Measurements from ENCODE around the gene LCTL.

Gene LCTL

DNA sequence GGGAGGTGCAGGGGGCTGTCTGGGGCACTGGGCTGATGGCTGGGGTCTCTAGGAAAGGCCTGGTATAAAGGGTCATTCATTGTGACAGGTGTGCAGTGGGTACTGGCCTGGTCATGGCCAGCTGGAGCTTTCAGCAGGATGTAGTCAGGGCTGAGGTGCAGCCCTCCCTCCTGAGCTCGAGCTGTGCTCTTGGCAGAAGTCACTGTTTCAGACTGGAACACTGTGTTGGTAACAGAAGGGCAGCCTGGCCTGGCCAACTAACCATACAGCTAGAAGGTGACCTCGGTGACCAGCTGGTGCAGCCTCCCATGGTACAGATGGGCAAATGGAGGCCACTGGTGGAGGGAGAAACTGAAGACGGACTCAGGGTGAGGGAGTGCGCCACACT, 34.4 kb upstream of the LCTL start:
- H3K9me3 ChIP-seq (ENCODE audit: control insufficient read depth, insufficient read depth, low read depth, low read length): no peaks in the 10 kb centered on the region
- H3K4me1 ChIP-seq (ENCODE audit: control insufficient read depth, insufficient read depth, low read length): peaks cover 3% of the 10 kb centered on the region; the same call in 1 of the 2 replicates
- no peaks in the 10 kb centered on the region for H3K27me3 ChIP-seq (ENCODE audit: control insufficient read depth, insufficient read depth, low read length)
- H3K4me3 ChIP-seq (ENCODE audit: low read depth, low read length): no peak overlapping the region
- no peak overlapping the region for H3K9ac ChIP-seq (ENCODE audit: low read length)
- H3K36me3 ChIP-seq (ENCODE audit: control insufficient read depth, insufficient read depth, low read length): no peaks in the 10 kb centered on the region
- no peak overlapping the region for H3K27ac ChIP-seq (ENCODE audit: low read depth, low read length)

- no peaks in the 10 kb centered on the region for H3K9me3 ChIP-seq (ENCODE audit: control insufficient read depth, insufficient read depth, low read depth, low read length)
- no peaks in the 10 kb centered on the region for H3K36me3 ChIP-seq (ENCODE audit: control insufficient read depth, insufficient read depth, low read length)
- no peak overlapping the region for H3K4me3 ChIP-seq (ENCODE audit: low read depth, low read length)
- no peak overlapping the region for H3K27ac ChIP-seq (ENCODE audit: low read depth, low read length)
- H3K9ac ChIP-seq (ENCODE audit: low read length): no peak overlapping the region
- no peaks in the 10 kb centered on the region for H3K27me3 ChIP-seq (ENCODE audit: control insufficient read depth, insufficient read depth, low read length)
- H3K4me1 ChIP-seq (ENCODE audit: control insufficient read depth, insufficient read depth, low read length): peaks cover 3% of the 10 kb centered on the region; the same call in 1 of the 2 replicates
Measured at GRCh38 chr15:66599536-66600239, 33.9 kb upstream of the LCTL start.

DNA sequence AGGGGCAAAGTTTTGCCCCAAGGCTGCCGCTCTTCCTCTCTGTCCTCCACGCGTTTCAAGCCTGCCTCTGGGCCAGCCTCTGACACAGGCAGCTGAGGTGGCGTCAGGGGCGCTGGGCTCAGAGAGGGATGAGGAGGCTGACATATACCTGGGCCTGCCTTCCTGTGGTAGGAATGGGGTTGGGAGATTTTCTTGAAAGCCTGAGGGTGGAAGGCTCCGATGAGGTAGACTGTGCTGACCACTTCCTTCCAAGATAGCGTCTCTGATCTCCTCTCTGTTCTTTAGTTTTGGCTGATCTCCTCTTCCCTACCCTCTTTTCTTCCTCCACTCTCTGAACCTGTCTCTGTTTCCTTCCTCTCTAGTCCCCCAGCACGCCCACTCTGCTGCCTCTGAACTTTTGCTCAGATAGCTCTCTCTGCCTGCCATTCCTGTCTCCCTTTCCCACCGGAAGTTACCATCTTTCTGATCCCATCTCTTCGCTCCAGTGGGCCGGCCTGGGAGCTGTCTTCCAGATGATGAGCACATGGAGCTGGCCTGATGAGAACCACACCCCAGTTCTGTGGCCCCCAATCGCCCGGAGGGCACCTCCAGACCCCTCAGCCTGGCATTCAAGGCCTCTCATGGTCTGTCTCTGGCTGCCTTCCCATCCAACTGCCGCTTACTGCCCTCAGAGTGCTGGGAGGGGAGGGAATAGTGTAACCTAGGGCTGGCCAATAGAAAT, 32.5 kb upstream of the LCTL start:
- Histone ChIP-seq H3K27me3 (ENCODE audit: control insufficient read depth, insufficient read depth, low read length) (no peaks in the 10 kb centered on the region), H3K27ac (ENCODE audit: low read depth, low read length) (no peak overlapping the region), H3K9ac (ENCODE audit: low read length) (no peak overlapping the region), H3K4me3 (ENCODE audit: low read depth, low read length) (no peak overlapping the region), H3K36me3 (ENCODE audit: control insufficient read depth, insufficient read depth, low read length) (no peaks in the 10 kb centered on the region), H3K9me3 (ENCODE audit: control insufficient read depth, insufficient read depth, low read depth, low read length) (no peaks in the 10 kb centered on the region), H3K4me1 (ENCODE audit: control insufficient read depth, insufficient read depth, low read length) (peaks cover 8% of the 10 kb centered on the region; the same call in 1 of the 2 replicates)

DNA sequence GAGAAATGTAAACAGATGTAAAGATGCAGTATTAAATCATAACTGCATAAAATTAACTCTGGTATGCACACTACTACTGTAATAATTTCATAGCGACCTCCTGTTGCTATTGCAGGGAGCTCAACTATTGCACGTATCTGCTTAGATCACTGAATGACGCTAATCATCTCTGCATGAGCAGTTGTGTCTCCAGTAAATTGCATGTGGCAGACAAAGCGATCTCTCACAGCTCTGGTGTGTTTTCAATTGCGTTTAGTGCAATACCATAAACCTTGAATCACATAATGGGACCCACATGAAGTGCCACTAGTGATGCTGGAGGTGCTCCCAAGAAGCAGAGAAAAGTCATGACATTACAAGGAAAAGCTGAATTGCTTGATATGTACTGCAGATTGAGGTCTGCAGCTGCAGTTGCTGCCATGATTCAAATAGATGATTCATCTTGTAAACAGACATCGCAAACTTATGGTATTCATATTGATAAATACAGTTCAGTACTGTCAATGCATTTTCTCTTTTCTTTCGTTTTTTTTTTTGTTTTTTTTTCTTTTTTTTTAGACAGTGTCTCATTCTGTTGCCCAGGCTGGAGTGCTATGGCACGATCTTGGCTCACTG, 30.2 kb upstream of the LCTL start:
- no peaks in the 10 kb centered on the region for H3K36me3 ChIP-seq (ENCODE audit: control insufficient read depth, insufficient read depth, low read length)
- H3K27ac ChIP-seq (ENCODE audit: low read depth, low read length): no peak overlapping the region
- peaks cover 14% of the 10 kb centered on the region; the same call in 1 of the 2 replicates for H3K4me1 ChIP-seq (ENCODE audit: control insufficient read depth, insufficient read depth, low read length)
- no peak overlapping the region for H3K9ac ChIP-seq (ENCODE audit: low read length)
- no peaks in the 10 kb centered on the region for H3K27me3 ChIP-seq (ENCODE audit: control insufficient read depth, insufficient read depth, low read length)
- H3K4me3 ChIP-seq (ENCODE audit: low read depth, low read length): no peak overlapping the region
- no peaks in the 10 kb centered on the region for H3K9me3 ChIP-seq (ENCODE audit: control insufficient read depth, insufficient read depth, low read depth, low read length)

DNA sequence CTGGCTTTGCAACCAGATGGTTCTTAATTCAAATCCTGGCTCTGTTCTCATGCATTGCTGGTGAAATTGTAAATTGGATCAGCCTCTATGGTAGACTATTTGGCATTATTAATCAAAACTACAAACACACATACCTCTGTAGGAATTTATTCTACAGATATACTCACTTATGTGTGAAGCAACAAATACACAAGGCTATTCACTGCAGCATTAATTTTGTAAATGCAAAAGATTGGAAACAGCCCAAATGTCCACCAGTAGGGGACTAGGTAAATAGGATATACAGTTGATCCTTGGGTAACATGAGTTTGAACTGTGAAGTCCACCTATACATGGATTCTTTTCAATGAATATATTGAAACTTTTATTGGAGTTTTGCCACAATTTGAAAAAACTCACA, 29.5 kb upstream of the LCTL start:
- Histone ChIP-seq H3K9ac (ENCODE audit: low read length) (no peak overlapping the region), H3K4me3 (ENCODE audit: low read depth, low read length) (no peak overlapping the region), H3K36me3 (ENCODE audit: control insufficient read depth, insufficient read depth, low read length) (no peaks in the 10 kb centered on the region), H3K9me3 (ENCODE audit: control insufficient read depth, insufficient read depth, low read depth, low read length) (no peaks in the 10 kb centered on the region), H3K4me1 (ENCODE audit: control insufficient read depth, insufficient read depth, low read length) (peaks cover 14% of the 10 kb centered on the region; the same call in 1 of the 2 replicates), H3K27ac (ENCODE audit: low read depth, low read length) (no peak overlapping the region), H3K27me3 (ENCODE audit: control insufficient read depth, insufficient read depth, low read length) (no peaks in the 10 kb centered on the region)

DNA sequence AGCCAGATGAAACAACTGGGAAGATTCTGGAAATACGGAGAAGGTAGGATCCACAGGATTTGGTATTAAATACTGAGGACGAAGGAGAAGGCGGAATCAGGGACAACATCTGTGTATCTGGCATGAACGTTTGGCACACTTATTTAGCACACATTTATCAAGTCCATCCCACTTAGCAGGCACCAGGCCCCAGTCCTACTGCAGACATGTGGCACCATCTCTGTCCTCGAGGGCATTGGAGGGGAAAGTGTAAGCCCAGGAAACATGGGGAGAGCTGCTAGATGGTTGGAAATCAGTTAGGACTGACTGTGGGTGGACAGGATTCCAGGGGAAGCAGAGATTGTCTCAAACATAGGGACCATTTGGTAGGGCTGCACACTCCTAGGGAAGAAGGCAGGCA, 29.0 kb upstream of the LCTL start:
- no peaks in the 10 kb centered on the region for H3K27me3 ChIP-seq (ENCODE audit: control insufficient read depth, insufficient read depth, low read length)
- no peaks in the 10 kb centered on the region for H3K36me3 ChIP-seq (ENCODE audit: control insufficient read depth, insufficient read depth, low read length)
- H3K9me3 ChIP-seq (ENCODE audit: control insufficient read depth, insufficient read depth, low read depth, low read length): no peaks in the 10 kb centered on the region
- H3K4me3 ChIP-seq (ENCODE audit: low read depth, low read length): no peak overlapping the region
- H3K27ac ChIP-seq (ENCODE audit: low read depth, low read length): no peak overlapping the region
- no peak overlapping the region for H3K9ac ChIP-seq (ENCODE audit: low read length)
- peaks cover 14% of the 10 kb centered on the region; the same call in 1 of the 2 replicates for H3K4me1 ChIP-seq (ENCODE audit: control insufficient read depth, insufficient read depth, low read length)

- Histone ChIP-seq H3K4me3 (ENCODE audit: low read depth, low read length) (no peak overlapping the region), H3K27me3 (ENCODE audit: control insufficient read depth, insufficient read depth, low read length) (no peaks in the 10 kb centered on the region), H3K9me3 (ENCODE audit: control insufficient read depth, insufficient read depth, low read depth, low read length) (no peaks in the 10 kb centered on the region), H3K27ac (ENCODE audit: low read depth, low read length) (no peak overlapping the region), H3K36me3 (ENCODE audit: control insufficient read depth, insufficient read depth, low read length) (no peaks in the 10 kb centered on the region), H3K4me1 (ENCODE audit: control insufficient read depth, insufficient read depth, low read length) (peaks cover 14% of the 10 kb centered on the region; the same call in 1 of the 2 replicates), H3K9ac (ENCODE audit: low read length) (no peak overlapping the region)
Measured at GRCh38 chr15:66594344-66594743, 28.5 kb upstream of the LCTL start.

GRCh38 chr15:66593219-66593780, 27.5 kb upstream of the LCTL start:
- peaks cover 20% of the 10 kb centered on the region for H3K4me1 ChIP-seq (ENCODE audit: control insufficient read depth, insufficient read depth, low read length)
- no peak overlapping the region for H3K27ac ChIP-seq (ENCODE audit: low read depth, low read length)
- H3K27me3 ChIP-seq (ENCODE audit: control insufficient read depth, insufficient read depth, low read length): no peaks in the 10 kb centered on the region
- H3K36me3 ChIP-seq (ENCODE audit: control insufficient read depth, insufficient read depth, low read length): no peaks in the 10 kb centered on the region
- H3K9me3 ChIP-seq (ENCODE audit: control insufficient read depth, insufficient read depth, low read depth, low read length): no peaks in the 10 kb centered on the region
- H3K9ac ChIP-seq (ENCODE audit: low read length): no peak overlapping the region
- H3K4me3 ChIP-seq (ENCODE audit: low read depth, low read length): no peak overlapping the region

DNA sequence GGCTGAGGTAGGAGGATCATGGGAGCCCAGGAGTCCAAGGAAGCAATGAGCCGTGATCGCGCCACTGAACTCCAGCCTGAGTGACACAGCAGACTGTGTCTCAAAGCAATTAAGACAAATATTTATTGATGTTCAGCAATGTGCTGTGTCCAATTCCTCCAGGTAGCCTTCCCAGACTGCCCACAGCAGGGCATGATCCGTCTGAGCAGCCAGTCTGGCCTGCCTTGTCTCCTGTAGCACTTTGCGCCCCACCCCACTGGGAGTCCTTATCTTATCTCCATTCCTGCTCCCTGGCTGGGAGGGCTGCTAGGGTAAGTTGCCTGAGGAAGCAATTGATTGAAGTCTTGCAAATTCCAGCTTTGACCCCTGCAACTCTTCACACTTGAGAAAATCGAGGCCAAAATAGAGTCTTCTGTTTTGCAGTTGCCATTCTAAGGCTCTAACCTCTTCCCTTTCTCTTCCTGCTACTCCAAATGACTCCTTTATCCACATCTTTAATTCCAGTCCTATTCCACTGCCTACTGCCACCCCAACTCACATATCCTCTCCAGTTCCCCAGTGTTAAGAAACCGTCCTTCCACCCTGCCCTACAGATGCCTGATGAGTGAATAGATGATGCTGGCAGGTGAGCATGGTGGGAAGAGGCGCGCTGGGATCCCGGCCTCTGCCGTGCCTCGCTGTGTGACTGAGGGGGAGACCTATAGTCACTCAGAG, 26.9 kb upstream of the LCTL start:
- Histone ChIP-seq H3K9me3 (ENCODE audit: control insufficient read depth, insufficient read depth, low read depth, low read length) (no peaks in the 10 kb centered on the region), H3K36me3 (ENCODE audit: control insufficient read depth, insufficient read depth, low read length) (no peaks in the 10 kb centered on the region), H3K9ac (ENCODE audit: low read length) (no peak overlapping the region), H3K27ac (ENCODE audit: low read depth, low read length) (no peak overlapping the region), H3K27me3 (ENCODE audit: control insufficient read depth, insufficient read depth, low read length) (no peaks in the 10 kb centered on the region), H3K4me1 (ENCODE audit: control insufficient read depth, insufficient read depth, low read length) (peaks cover 27% of the 10 kb centered on the region), H3K4me3 (ENCODE audit: low read depth, low read length) (no peak overlapping the region)

DNA sequence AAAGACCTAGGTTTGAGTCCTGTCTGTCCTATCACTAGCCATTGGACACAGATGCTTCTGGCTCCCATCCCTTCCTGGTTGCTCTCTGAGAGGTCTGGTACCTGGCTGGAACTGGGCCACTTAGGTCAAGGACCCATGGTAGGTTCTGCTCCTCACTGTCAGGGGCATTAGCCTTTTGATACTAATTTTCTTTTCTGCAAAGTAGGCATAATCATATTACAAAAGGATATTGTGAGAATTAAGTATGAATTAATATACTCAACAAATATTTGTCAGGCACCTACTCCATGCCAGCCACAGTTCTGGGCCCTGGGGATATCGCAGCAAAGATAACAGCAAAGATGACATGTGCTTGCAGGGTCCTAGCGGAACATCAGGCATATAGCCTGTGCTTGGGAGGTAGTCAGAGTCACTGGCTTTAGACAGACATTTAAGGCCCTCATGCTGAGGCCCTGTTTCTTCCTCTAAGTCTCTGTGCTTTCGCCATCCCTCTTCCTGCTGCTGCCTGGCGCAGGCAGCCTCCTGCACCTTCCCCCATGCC, 25.6 kb upstream of the LCTL start:
- H3K9me3 ChIP-seq (ENCODE audit: control insufficient read depth, insufficient read depth, low read depth, low read length): no peaks in the 10 kb centered on the region
- H3K36me3 ChIP-seq (ENCODE audit: control insufficient read depth, insufficient read depth, low read length): no peaks in the 10 kb centered on the region
- no peak overlapping the region for H3K4me3 ChIP-seq (ENCODE audit: low read depth, low read length)
- no peaks in the 10 kb centered on the region for H3K27me3 ChIP-seq (ENCODE audit: control insufficient read depth, insufficient read depth, low read length)
- H3K4me1 ChIP-seq (ENCODE audit: control insufficient read depth, insufficient read depth, low read length): peaks cover 31% of the 10 kb centered on the region
- no peak overlapping the region for H3K27ac ChIP-seq (ENCODE audit: low read depth, low read length)
- H3K9ac ChIP-seq (ENCODE audit: low read length): no peak overlapping the region
